ENCODE data around the gene RFC2. TPM values are rescaled to one million over a fixed set of nuclear protein-coding genes. Genes with fewer than 3 reads are reported as not detected.

The RFC2 gene
- total RNA-seq, 6 donors from 2014 or later, result 9.5 to 19.4 (median 14.0) TPM

DNA sequence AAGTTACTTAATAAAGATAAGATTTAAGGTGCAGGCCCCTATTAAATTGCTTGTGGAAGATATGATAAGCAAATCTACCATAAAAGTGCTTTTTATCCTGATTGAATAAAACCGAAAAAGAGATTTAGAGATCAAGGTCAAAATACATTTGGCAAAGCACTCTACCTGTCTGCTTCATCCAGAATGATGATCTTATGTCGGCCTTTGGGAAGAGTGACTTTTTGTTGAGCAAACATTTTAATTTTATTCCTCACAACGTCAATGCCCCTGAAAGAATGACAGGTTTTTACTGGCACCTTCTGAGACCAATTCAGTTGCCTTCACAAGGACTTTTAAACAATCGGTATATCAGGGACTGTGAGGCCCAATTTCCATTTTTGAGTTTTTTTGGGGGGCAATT, 7.7 kb downstream of the RFC2 start:
- H3K4me1 ChIP-seq, result no peaks in the 10 kb centered on the region
- TF ChIP-seq, protein P1, sequence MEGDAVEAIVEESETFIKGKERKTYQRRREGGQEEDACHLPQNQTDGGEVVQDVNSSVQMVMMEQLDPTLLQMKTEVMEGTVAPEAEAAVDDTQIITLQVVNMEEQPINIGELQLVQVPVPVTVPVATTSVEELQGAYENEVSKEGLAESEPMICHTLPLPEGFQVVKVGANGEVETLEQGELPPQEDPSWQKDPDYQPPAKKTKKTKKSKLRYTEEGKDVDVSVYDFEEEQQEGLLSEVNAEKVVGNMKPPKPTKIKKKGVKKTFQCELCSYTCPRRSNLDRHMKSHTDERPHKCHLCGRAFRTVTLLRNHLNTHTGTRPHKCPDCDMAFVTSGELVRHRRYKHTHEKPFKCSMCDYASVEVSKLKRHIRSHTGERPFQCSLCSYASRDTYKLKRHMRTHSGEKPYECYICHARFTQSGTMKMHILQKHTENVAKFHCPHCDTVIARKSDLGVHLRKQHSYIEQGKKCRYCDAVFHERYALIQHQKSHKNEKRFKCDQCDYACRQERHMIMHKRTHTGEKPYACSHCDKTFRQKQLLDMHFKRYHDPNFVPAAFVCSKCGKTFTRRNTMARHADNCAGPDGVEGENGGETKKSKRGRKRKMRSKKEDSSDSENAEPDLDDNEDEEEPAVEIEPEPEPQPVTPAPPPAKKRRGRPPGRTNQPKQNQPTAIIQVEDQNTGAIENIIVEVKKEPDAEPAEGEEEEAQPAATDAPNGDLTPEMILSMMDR (IDR thresholded peaks at IDR 0.05), result no peak
- TF ChIP-seq POLR2A (IDR thresholded peaks at IDR 0.05), result no peak
- TF ChIP-seq POLR2AphosphoS5 (IDR thresholded peaks at IDR 0.05), result no peak
- TF ChIP-seq EP300 (IDR thresholded peaks at IDR 0.05), result no peak
- 78 to 81% methylated on average over 4 of the region's 4 CpGs for WGBS, 2 donors
- no peak overlapping the region for H3K4me3 ChIP-seq
- DNase-seq, result no peak
- no peak overlapping the region for H3K27ac ChIP-seq
- H3K9me3 ChIP-seq, result no peaks in the 10 kb centered on the region
- ATAC-seq (ENCODE audit: low FRiP score in 2 of 2), result no peak
- H3K27me3 ChIP-seq, result no peaks in the 10 kb centered on the region
- H3K36me3 ChIP-seq, result peaks cover 13 to 99% (median 63%) of the 10 kb centered on the region in 4 donors

DNA sequence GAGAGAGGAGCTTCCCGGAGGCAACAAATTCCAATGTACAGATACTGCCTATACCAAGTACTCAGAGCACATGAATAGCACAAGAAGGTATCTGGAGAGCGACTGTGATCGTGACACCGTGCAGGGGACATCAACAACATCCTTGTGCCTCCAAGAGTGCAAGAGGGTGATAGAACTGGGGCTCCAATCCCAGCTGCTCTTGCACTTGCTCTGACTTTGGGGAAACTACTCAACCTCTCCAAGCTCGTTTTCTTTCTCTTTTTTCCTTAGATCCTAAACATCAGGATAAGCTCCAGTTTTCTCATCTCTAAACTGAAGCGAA, 12.1 kb downstream of the RFC2 start:
- TF ChIP-seq EP300 (IDR thresholded peaks at IDR 0.05) (no peak), POLR2AphosphoS5 (IDR thresholded peaks at IDR 0.05) (no peak), POLR2A (IDR thresholded peaks at IDR 0.05) (no peak)
- TF ChIP-seq, protein P1 (IDR thresholded peaks at IDR 0.05), result no peak
- no peaks in the 10 kb centered on the region for H3K4me1 ChIP-seq
- no peaks in the 10 kb centered on the region for H3K9me3 ChIP-seq
- no peaks in the 10 kb centered on the region for H3K27me3 ChIP-seq
- ATAC-seq (ENCODE audit: low FRiP score in 2 of 2) (peak in 1 of 2 donors; percentile 9), DNase-seq (no peak)
- peak overlapping the region in 1 of 4 donors; percentile 17 for H3K27ac ChIP-seq
- no peak overlapping the region for H3K4me3 ChIP-seq
- H3K36me3 ChIP-seq, result peaks cover 16 to 99% (median 67%) of the 10 kb centered on the region in 4 donors
- 91 to 92% methylated on average over 6 of the region's 6 CpGs for WGBS, 2 donors

DNA sequence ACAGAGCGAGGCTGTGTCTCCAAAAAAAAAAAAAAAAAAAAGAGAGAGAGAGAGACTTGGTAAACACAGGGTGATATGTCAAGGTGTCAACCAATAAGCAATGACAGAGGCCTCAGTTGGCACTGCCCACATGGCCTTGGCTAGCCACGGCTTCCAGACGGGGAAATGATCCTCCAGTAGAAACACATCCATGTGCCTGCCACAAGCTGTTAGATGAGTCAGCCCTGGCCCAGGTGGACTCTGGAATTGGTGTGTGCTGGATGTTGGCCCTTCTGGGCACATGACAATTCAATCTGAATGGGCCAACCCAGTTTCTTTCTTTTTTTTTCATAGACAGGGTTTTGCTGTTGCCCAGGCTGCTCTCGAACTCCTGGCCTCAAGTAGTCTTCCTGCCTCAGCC, 13.7 kb downstream of the RFC2 start:
- 95 to 98% methylated on average over 4 of the region's 4 CpGs for WGBS, 2 donors
- Histone ChIP-seq H3K27me3 (no peaks in the 10 kb centered on the region), H3K27ac (no peak overlapping the region), H3K9me3 (no peaks in the 10 kb centered on the region), H3K4me3 (no peak overlapping the region), H3K4me1 (no peaks in the 10 kb centered on the region), H3K36me3 (peaks cover 18 to 100% (median 76%) of the 10 kb centered on the region in 4 donors)
- DNase-seq (no peak), ATAC-seq (ENCODE audit: low FRiP score in 2 of 2) (no peak)
- no peak for TF ChIP-seq POLR2AphosphoS5 (IDR thresholded peaks at IDR 0.05)
- no peak for TF ChIP-seq EP300 (IDR thresholded peaks at IDR 0.05)
- TF ChIP-seq POLR2A (IDR thresholded peaks at IDR 0.05), result no peak
- TF ChIP-seq, protein P1 (IDR thresholded peaks at IDR 0.05), result no peak

DNA sequence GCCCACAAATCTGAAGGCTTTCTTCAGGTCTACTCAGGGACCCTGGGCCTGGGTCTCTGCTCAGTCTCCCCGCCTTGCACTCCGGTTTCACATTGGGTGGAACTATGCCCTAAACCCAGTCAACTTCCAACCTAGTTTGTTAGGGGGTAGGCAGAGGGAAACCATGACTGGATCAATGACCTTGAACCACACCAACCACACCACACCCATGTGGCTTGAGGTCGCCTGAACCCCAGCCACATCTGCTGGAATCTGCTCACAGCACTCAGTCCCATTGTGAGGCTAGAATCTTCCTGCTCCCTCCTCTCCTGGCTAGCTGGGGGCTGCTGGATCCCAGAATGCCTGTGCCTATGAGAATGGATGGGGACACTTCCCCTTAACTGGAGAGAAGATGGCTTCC, 17.9 kb downstream of the RFC2 start:
- Histone ChIP-seq H3K36me3 (peaks cover 13 to 97% (median 65%) of the 10 kb centered on the region in 4 donors), H3K9me3 (no peaks in the 10 kb centered on the region), H3K27ac (no peak overlapping the region), H3K4me3 (no peak overlapping the region), H3K4me1 (no peaks in the 10 kb centered on the region), H3K27me3 (no peaks in the 10 kb centered on the region)
- DNase-seq, result no peak
- TF ChIP-seq, protein P1 (IDR thresholded peaks at IDR 0.05), result no peak
- no peak for TF ChIP-seq EP300 (IDR thresholded peaks at IDR 0.05)
- no peak for TF ChIP-seq POLR2A (IDR thresholded peaks at IDR 0.05)
- no peak for TF ChIP-seq POLR2AphosphoS5 (IDR thresholded peaks at IDR 0.05)
- WGBS, 2 donors, result 85 to 100% methylated on average over 2 of the region's 3 CpGs
- ATAC-seq (ENCODE audit: low FRiP score in 2 of 2), result no peak

GRCh38 chr7:74235518-74236268, 18.5 kb downstream of the RFC2 start:
- Histone ChIP-seq H3K9me3 (no peaks in the 10 kb centered on the region), H3K4me1 (no peaks in the 10 kb centered on the region), H3K4me3 (no peak overlapping the region), H3K36me3 (peaks cover 13 to 97% (median 64%) of the 10 kb centered on the region in 4 donors), H3K27me3 (no peaks in the 10 kb centered on the region), H3K27ac (no peak overlapping the region)
- no peak for DNase-seq
- no peak for ATAC-seq (ENCODE audit: low FRiP score in 2 of 2)
- WGBS, 2 donors, result 88 to 92% methylated on average over 6 to 8 of the region's 8 CpGs
- TF ChIP-seq EP300 (IDR thresholded peaks at IDR 0.05) (no peak), POLR2AphosphoS5 (IDR thresholded peaks at IDR 0.05) (no peak), POLR2A (IDR thresholded peaks at IDR 0.05) (no peak)
- TF ChIP-seq, protein P1 (IDR thresholded peaks at IDR 0.05), result no peak

All from upper lobe of left lung (tissue), 6 donors.